Measurements from ENCODE around the gene CCDC180. TPM values are rescaled to one million over a fixed set of nuclear protein-coding genes. Genes with fewer than 3 reads are reported as not detected.

Gene CCDC180
- total RNA-seq, 1 donor from 2014 or later, result 8.1 TPM

Small RNA genes within 50 kb of the gene (small RNA-seq; reads per million reads assigned to genes)
- gene AL512590.2 (not detected), gene CCDC180 (not detected)

Other genes starting within 250 kb of the CCDC180 start
- 33.2 TPM for gene TDRD7, start 104.4 kb downstream of the CCDC180 start, total RNA-seq
- gene TMOD1, start 194.0 kb downstream of the CCDC180 start, total RNA-seq, result 22.8 TPM